GM21447 (cell line): ENCODE results near the gene AJM1.
"Not testable (repeated sequence)": the region's sequence is repeated elsewhere in the genome, so short reads cannot be mapped to it uniquely, and the experiment has no call there.

Source experiments
- ATAC-seq: cut with Tn5 transposase; IDR thresholded peaks from one replicate; pipeline ENCODE4 v1.9.1; 2021; ENCODE audit not compliant: unreplicated experiment

AJM1 gene

DNA sequence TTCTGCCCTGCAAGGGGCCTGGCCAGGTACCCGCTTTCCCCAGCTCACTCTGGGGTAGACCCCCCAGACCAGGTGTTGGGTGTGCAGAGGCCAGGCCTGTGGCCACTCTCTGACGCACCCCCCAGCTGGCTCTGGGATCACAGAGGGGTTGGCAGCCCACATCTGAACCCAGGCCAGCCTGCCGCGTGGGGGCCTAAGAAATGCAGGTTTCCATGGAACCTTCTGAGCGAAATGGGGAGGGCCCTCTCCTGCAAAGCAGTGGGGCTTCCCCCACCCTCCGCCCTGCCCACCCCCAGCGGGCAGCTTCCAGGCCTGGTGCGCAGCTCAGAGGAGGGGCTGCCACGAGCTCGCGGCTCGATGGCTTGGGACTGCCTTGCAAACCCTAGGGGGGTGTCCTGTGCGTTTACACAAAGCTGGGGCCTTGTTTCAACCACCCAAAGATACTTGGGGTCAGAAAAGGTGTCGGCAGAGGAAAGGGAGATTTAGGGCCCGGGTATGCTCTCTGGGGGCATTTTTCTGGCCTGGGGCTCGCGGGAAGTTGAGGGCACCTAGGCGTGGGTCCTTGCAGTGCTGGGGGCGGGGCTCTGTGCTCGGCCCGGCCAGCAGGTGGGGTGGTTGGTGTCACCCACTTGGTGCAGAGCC, 1.0 kb downstream of the AJM1 start:
- not testable (repeated sequence) for ATAC-seq

DNA sequence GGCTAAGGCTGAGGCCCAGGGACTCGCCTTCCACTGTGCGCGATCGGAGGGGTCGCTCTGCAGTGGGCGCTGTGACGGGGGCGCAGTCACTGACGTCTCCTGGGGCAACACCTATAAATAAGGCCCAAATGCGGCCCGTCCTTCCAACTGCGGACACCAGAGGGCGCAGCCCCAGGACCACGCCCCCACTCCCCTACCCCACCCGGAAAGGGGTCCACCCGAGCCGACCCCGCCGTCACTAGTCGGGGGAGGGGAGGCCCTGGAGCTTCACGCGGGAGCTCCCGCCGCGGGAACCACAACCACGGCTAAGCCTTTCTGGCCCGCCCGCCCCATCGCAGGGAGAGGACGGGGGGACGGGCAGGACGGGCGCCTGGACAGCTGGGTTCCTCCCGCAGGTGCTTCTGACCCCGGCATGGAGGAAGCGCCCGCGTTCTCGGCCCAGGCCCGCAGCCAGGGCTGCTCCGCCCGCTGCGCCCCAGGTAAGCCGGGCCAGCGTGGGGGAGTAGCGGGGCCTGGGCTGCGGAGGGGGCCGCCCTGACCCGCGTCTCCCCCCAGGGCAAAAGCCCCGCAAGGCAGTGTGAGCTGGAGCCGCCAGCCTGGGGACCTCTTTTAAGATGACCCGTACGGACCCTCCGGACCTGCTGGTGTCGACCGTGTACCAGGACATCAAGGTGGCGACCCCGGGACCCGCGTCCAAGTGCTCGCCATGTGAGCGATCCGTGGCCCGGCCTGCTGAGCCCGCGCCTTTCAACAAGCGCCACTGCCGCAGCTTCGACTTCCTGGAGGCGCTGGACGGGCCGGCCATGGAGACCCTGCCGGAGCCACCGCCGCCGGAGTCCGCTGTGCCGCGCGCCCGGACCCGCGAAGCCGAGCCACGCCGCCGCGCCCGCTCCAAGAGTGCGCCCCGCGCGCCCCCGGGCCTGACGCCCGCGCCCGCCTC, 1.8 kb downstream of the AJM1 start:
- not testable (repeated sequence) for ATAC-seq

- no peak for ATAC-seq
These were observed 2.6 kb downstream of the AJM1 start for GRCh38 chr9:136844761-136845464.

GRCh38 chr9:136845465-136846260, 3.4 kb downstream of the AJM1 start:
- no peak for ATAC-seq

DNA sequence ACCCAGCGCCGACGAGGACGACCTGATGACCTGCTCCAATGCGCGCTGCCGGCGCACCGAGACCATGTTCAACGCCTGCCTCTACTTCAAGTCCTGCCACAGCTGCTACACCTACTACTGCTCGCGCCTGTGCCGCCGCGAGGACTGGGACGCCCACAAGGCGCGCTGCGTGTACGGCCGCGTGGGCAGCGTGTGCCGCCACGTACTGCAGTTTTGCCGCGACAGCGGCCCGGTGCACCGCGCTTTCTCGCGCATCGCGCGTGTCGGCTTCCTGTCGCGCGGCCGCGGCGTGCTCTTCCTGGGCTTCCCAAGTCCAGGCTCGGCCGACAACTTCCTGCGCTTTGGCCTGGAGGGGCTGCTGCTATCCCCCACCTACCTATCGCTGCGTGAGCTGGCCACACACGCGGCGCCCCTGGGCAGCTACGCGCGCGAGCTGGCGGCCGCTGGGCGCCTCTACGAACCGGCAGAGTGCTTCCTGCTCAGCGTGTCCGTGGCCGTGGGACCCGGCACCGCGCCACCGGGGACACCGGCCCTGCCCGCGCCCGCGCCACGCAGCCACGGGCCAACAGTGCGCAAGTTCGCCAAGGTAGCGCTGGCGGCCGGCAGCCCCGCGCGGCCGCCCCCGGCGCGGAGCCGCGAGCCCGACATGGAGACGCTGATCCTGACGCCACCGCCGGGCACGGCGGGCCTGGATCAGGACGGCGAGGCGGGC, 4.3 kb downstream of the AJM1 start:
- ATAC-seq, result no peak

DNA sequence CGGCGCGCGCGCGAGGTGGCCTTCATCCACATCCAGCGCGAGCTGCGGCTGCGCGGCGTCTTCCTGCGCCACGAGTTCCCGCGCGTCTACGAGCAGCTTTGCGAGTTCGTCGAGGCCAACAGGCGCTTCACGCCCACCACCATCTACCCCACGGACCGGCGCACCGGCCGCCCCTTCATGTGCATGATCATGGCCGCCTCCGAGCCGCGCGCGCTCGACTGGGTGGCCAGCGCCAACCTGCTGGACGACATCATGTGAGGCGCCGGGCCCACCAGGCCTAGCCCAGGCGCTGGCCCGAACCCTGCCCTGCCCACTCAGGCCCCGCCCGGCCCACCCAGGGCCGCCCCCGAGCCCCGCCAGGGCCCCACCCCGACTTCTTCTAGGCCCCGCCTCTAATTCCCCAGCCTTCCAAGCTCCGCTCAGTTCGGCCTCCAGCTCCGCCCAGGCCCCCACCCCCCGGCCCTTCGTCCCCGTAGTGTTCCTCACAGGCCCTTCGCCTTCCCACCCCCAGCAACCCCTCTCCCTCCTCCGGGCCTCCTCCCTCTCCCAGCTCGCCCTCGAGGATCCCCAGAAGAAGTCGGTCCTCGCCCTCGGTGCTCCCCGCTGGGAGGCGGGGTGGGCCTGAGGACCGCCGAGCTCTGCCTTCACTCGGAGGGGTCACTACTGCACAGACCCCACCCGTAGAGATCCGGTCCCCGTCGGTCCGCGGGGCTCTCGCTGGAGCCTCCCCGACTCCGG, 5.0 kb downstream of the AJM1 start:
- ATAC-seq, result no peak

- ATAC-seq, result no peak
These were observed 5.6 kb downstream of the AJM1 start for GRCh38 chr9:136847826-136848392.

DNA sequence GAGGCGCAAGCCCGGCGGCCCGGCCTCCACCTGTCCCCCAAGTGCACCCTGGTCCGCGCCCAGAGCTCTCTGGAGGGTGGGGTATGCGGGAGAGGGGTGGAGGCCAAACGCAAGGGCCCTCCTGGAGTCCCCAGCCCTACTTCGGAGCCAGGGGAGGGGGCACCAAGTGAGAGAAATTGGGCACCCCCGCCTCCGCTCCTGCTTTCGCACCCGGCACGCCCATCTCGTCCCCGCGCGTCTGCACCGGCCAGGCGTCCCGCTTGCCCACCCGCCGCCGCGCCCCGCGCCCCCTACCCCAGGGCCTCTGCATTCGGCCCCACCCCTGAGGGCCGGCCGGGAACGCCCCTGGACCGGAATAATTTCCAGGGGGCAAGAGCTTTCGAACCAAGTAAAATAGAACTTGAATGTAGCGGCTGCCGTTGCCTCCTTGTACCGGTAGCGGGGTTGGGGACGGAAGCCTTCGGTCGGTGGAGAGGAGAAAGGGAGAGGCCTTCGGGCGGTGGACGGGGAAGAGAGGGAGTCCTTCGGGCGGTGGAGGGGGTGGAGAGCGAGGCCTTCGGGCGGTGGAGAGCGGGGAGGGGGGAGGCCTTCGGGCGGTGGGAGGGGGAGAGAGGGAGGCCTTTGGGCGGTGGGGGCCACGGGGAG, 6.2 kb downstream of the AJM1 start:
- peak; percentile 3 for ATAC-seq

DNA sequence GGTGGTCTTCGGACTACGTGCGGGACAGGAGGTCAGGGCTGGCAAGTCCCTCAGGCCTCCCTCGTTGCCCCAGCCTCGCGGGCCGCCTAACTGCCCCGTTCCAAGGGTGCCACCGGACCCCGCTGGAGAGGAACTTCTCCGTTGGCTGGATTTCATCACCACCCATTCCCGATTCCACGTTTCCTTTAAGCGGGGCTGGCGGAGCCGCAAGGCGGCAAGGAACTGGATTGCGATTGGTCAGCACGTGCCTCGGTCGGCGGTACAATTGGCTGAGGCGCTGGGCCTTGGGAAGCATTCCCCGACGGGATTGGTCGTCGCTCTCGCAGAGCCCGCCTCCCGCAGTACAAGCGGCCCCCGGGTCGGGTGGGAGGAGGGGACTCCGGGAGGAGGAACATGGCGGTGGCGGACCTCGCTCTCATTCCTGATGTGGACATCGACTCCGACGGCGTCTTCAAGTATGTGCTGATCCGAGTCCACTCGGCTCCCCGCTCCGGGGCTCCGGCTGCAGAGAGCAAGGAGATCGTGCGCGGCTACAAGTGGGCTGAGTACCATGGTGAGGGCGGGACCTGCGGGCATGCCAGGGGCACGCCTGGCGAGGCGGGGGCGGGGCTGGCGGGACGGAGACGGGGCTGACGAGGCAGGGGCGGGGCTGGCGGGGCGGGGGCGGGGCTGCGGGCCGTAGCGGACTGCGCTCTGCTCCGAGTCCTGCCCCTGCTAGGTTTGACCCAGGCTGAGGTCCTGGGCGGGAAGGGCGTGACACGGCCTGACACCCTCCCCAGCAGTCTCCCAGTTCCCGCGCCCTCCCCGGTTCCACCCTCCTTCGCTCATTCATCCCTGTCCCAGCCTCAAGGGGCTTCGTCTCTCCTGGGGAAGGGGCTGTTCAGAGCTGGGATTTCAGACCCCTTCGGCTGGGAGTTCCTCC, 7.0 kb downstream of the AJM1 start, which contains the start of gene PHPT1:
PHPT1 (plus strand) TSS at position 372 of the 922 bp plus-strand sequence; CDS start at position 394, 22 bp downstream.
- ATAC-seq, result peak; percentile 67

DNA sequence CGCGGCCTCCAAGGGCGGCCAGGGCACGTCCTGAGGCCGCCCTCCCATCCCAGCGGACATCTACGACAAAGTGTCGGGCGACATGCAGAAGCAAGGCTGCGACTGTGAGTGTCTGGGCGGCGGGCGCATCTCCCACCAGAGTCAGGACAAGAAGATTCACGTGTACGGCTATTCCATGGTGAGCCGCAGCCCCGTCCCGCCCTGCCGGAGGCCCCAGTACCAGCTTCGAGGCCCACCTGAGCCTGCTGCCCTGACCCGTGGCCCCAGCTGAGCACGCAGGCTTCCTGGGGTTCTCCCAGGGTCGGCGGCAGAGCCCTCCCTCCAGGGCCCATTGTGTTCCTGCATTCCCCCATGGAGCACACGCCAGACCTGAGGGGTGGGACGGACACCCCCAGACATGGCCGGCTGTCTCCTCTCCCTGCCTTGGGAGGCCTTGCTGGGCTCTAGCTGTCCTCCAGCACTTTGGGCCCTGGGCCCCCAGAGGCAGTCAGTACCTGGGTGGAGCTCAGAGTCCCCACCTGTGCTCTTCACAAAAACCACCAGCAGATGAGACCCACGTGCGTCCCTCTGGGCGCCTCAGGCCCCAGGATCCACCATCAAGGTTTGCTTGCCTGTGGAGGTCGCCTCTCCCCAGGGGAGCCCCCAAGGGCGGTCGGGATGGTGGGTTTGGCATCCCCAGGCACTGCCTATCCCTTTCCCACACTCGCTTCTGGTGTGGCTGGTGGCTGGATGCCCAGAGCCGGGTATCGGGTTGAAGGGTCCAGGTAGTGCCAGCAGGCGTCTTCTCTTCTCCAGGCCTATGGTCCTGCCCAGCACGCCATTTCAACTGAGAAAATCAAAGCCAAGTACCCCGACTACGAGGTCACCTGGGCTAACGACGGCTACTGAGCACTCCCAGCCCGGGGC, 7.9 kb downstream of the AJM1 start:
- no peak for ATAC-seq

DNA sequence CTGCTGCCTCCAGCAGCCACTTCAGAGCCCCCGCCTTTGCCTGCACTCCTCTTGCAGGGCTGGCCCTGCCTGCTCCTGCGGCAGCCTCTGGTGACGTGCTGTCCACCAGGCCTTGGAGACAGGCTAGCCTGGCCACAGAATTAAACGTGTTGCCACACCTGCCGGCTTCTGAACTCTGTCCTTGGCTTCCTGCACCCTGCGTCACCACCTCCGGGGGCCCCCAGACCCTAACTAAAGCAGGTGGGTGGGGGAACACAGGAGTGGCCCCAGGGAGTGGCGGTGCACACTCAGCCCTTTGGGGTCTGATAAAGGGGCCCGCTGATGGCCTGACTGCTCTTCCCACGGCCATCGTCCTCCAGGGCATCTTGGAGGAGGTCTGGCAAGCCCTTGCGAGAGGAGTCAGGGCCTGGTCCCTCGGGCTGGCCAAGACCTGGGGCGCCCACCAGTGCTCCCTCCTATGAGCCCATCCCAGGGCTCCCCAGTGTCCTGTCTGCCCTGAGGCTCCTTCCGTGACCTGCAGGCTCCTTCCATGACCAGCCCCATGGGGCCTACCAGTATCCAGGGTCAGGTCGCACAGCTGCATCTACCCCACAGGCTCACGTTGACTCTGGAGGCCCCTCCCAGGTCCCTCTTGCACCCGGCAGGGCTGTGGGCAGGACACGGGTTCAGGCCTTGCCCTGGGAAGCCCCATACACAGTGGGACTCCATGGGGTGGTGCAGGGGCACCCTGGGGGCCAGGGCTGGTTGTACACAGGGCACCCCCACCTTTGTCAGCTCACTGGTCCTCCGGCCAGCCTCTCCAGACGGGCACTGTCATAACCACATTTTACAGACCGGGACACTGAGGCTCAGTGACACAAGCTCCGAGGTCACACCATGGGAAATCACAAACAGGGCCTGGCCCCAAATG, 8.8 kb downstream of the AJM1 start:
- ATAC-seq, result no peak

DNA sequence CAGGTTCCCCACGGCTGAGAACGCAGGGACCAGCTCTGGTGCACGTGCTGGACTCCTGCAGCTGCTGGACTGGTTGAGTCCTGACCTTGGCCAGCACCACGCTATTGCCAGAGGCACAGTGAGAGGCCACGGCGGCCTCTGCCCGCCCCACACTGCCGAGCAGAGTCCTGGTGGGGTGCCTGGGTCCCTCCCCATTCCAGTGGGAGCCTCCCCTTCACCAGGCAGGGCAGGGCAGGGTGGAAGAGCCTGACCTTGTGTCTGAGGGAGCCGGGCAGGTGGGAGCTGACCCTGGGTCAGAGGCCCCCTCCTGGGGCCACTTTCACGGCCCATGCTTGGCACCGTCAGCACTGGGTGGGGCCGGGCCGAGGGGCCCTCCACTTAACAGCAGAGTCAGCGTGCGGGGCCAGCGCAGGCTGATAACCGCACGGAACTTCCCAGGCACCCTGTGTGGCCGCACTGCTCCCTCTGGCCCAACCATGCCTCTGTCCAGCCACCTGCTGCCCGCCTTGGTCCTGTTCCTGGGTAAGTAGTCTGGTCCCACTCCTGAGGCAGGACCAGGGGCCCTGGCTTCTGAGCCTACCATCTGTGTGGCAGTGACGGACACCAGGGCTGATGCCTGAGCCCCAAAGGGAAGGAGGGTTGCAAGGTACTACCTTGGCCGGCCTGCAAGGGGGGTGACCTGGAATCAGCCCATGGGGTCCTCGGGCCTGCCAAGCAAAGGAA, 9.8 kb downstream of the AJM1 start, which contains the start of gene MAMDC4:
MAMDC4 (plus strand) TSS at position 406 of the 723 bp plus-strand sequence; CDS start at position 477, 71 bp downstream.
- ATAC-seq, result no peak

- no peak for ATAC-seq
These were observed 10.7 kb downstream of the AJM1 start for GRCh38 chr9:136852664-136853595.
